Chondrocyte (in vitro differentiated cells): Measurements from ENCODE around the gene ZFAND3. TPM values are rescaled to one million over a fixed set of nuclear protein-coding genes. Genes with fewer than 3 reads are reported as not detected.

Experiments
- DNase-seq: peaks from one replicate; pipeline ENCODE4 v3.0.0; 2021; ENCODE audit warnings: mixed read lengths, low spot score
- H3K27ac Mint-ChIP-seq: one replicate; pipeline ENCODE4 v1.8.0; 2021; ENCODE audit warnings: mild to moderate bottlenecking, moderate library complexity, mixed read lengths; ENCODE audit not compliant: unreplicated experiment
- H3K27me3 Mint-ChIP-seq: 2 replicates; pipeline ENCODE4 v1.8.0; 2021; ENCODE audit warnings: low read depth, mixed read lengths
- H3K36me3 Mint-ChIP-seq: 2 replicates; pipeline ENCODE4 v1.8.0; 2021; ENCODE audit warnings: low read depth, mixed read lengths
- H3K4me1 Mint-ChIP-seq: 2 replicates; pipeline ENCODE4 v1.8.0; 2021; ENCODE audit warnings: low read depth, mild to moderate bottlenecking, mixed read lengths
- H3K4me3 Mint-ChIP-seq: one replicate; pipeline ENCODE4 v1.8.0; 2021; ENCODE audit warnings: mild to moderate bottlenecking, moderate library complexity, mixed read lengths; ENCODE audit not compliant: unreplicated experiment
- H3K9me3 Mint-ChIP-seq: 2 replicates; pipeline ENCODE4 v1.8.0; 2021; ENCODE audit warnings: low read depth, mixed read lengths
- total RNA-seq: library from RNA; stranded (reverse); gene quantifications from 3 replicates; pipeline ENCODE4 v1.2.1, GENCODE V29; 2021
- TF ChIP-seq, protein P1 (sequence below): fragments of 200-600 bp; sonication (generic); IDR thresholded peaks from 2 replicates; pipeline ENCODE4 v1.5.0; 2021; ENCODE audit warnings: antibody characterized with exemption, mild to moderate bottlenecking, moderate library complexity

The ZFAND3 gene
- total RNA-seq, 1 donor from 2014 or later = 98.5 TPM

DNA sequence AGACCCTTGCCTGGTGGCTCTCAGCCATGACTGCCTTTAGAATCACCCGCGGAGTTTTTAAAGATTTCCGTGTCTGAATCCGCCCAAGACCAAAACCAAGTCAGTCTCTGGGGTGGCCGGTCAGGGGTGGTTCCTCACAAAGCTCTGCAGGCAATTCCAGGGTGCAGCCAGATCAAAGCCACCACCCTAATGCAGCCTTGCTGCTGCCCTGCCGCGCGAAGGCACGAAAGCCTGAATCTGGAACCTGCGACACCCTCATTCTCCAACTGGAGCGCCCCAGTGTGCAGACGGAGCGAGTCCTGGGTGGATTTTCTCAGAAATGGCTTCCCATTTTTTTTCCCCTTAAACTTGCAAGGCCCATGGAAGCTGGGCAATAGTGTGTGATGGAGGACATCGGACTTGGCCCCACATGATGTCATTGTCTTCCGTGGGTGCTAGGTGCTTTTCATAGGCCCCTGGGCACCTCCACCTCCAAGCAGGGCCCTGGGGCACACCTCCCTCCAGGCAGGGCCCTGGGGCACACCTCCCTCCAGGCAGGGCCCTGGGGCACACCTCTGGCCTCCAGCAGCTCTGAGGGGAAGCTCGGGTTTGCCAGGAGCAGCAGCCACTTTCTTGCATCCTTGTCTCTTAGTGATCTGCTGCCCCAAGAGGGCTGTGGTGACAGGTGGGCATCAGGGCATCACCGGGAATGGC, 343.1 kb downstream of the ZFAND3 start:
- no peaks in the 10 kb centered on the region for H3K27me3 Mint-ChIP-seq
- H3K36me3 Mint-ChIP-seq = peaks cover 6% of the 10 kb centered on the region
- no peak overlapping the region for H3K27ac Mint-ChIP-seq
- TF ChIP-seq, protein P1, sequence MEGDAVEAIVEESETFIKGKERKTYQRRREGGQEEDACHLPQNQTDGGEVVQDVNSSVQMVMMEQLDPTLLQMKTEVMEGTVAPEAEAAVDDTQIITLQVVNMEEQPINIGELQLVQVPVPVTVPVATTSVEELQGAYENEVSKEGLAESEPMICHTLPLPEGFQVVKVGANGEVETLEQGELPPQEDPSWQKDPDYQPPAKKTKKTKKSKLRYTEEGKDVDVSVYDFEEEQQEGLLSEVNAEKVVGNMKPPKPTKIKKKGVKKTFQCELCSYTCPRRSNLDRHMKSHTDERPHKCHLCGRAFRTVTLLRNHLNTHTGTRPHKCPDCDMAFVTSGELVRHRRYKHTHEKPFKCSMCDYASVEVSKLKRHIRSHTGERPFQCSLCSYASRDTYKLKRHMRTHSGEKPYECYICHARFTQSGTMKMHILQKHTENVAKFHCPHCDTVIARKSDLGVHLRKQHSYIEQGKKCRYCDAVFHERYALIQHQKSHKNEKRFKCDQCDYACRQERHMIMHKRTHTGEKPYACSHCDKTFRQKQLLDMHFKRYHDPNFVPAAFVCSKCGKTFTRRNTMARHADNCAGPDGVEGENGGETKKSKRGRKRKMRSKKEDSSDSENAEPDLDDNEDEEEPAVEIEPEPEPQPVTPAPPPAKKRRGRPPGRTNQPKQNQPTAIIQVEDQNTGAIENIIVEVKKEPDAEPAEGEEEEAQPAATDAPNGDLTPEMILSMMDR = no peak
- H3K4me1 Mint-ChIP-seq = peaks cover 5% of the 10 kb centered on the region
- no peaks in the 10 kb centered on the region for H3K9me3 Mint-ChIP-seq
- H3K4me3 Mint-ChIP-seq = no peak overlapping the region
- no peak for DNase-seq

DNA sequence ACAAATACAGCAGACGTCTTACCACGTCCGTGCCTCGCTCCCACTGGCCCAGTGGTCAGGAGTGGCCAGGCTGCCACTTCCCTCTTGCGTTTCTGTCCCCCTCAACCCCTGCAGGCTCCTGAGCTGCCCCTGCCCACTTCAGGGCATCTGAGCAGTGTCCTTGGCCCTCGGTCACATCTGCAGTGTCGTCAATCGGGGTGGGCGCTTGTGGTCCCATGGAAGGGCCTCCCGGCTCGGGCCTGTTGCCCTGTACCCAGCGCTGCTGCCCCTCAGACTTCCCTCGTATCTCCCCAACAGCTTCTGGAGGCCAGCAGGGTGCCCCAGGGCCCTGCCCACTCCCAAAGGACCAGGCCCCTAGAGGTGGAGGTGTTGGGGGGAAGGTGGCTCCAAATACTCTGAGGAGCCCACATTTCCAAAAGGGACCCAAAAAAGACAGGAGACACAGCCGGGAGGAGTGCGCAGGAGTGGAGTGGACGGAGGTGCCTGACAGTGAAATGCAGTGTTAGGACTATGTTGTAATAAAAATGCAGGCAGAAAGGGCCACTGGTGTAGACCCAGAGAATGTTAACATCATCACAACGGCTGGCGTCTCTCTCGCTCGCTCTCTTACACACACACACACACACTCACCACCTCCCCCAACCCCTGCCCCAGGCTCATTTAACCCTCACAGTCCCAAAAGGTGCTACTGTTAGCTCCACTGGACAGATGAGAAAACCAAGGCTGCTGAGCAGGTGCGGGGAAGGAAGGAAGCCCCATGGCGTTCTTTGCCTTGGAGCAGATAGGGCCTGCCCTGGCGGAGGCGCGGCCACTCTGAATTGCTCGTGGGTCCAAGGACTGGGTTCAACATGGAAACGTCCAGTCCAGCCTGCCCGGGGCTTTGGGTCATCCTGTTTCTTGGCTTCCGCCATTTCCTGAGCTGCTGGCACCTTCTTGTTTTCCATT, 343.9 kb downstream of the ZFAND3 start:
- TF ChIP-seq, protein P1 = no peak
- Mint-ChIP-seq H3K27ac (no peak overlapping the region), H3K4me1 (peaks cover 5% of the 10 kb centered on the region), H3K27me3 (no peaks in the 10 kb centered on the region), H3K36me3 (peaks cover 6% of the 10 kb centered on the region), H3K4me3 (no peak overlapping the region), H3K9me3 (no peaks in the 10 kb centered on the region)
- no peak for DNase-seq

DNA sequence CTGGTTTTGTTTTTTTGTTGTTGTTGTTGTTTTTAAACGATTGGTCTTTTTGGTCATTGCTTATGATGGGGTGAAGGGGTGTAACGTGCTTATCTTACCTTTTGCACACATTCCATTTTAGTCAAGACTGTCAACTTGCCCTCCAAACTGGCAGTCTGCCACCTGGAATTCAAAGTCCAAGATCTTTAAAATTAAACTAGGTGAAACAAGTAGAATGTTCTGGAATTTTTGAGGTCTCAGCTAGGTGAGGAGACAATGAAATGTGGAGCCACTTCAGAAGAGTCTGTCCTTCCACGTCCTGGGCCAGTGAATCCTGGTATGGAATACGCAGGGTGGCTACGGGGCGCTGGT, 344.6 kb downstream of the ZFAND3 start:
- H3K36me3 Mint-ChIP-seq = peaks cover 6% of the 10 kb centered on the region
- no peak for DNase-seq
- H3K27ac Mint-ChIP-seq = no peak overlapping the region
- H3K4me1 Mint-ChIP-seq = peaks cover 5% of the 10 kb centered on the region
- no peak overlapping the region for H3K4me3 Mint-ChIP-seq
- TF ChIP-seq, protein P1 = no peak
- no peaks in the 10 kb centered on the region for H3K9me3 Mint-ChIP-seq
- H3K27me3 Mint-ChIP-seq = no peaks in the 10 kb centered on the region

DNA sequence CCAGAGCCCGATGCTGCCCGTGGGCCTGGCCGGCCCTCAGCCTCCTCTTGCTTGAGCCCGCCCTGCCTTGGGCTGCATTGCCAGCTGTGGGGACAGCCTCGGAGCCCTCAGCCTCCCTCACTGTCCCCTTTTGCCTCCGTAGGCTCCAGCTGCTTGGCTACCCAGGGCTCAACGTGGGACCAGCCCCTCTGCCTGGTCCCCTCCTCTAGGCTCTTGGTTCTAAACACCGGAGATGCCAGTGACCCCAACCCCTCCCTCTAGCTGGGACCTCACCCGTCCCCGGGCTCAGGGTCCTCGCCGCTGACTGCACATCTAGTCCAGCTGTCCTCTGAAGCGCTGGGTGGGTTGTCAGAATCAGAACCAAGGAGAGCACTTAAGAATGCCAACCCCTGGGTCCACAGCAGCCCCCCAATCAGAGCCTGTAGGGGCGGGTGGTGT, 345.2 kb downstream of the ZFAND3 start:
- H3K4me1 Mint-ChIP-seq = peaks cover 5% of the 10 kb centered on the region
- TF ChIP-seq, protein P1 = no peak
- H3K27me3 Mint-ChIP-seq = no peaks in the 10 kb centered on the region

DNA sequence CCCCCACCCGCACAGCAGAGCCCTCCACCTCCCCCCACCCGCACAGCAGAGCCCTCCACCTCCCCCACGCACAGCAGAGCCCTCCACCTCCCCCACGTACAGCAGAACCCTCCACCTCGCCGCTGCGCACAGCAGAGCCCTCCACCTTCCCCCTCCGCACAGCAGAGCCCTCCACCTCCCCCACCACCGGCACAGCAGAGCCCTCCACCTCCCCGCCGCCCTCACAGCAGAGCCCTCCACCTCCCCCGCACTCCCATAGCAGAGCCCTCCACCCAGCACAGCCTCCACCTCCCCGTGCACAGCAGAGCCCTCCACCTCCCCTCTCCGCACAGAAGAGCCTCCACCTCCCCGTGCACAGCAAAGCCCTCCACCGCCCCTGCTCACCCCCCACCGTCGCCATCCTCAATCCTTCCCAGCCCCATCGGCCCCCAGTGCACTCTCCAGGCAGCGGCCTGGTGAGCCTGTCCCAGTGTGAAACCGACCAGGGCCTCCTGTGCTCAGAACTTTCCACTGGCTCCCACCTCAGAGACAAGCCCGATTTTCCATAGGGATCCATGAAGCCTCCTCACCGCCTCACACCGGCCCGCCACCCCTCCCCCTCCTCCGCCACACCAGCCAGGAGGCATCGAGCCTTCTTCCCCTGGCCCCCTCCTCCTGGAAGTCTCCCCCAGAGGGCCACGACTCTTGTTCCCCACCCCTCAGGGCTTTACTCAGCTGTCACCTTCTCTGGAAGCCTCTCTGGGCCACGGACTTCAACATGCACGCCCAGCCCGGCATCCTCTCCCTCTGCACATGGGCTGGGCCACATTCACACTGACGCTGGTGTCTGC, 347.1 kb downstream of the ZFAND3 start:
- no peaks in the 10 kb centered on the region for H3K27me3 Mint-ChIP-seq
- DNase-seq = no peak
- H3K4me3 Mint-ChIP-seq = no peak overlapping the region

More for the DNA sequence above, 345.2 kb downstream of the ZFAND3 start:
- Mint-ChIP-seq H3K27ac (no peak overlapping the region), H3K9me3 (no peaks in the 10 kb centered on the region), H3K4me3 (no peak overlapping the region), H3K36me3 (peaks cover 4% of the 10 kb centered on the region)
- peak; percentile 68 for DNase-seq

More for the DNA sequence above, 347.1 kb downstream of the ZFAND3 start:
- Mint-ChIP-seq H3K36me3 (no peaks in the 10 kb centered on the region), H3K9me3 (no peaks in the 10 kb centered on the region), H3K4me1 (peaks cover 17% of the 10 kb centered on the region), H3K27ac (no peak overlapping the region)
- TF ChIP-seq, protein P1 = no peak
